Stimulated activated memory B cell treated with anti-CD40 and anti-IgM and Interleukin-4, amounts not matched to agents 10 μg/mL and 1 μg/mL and 100 μg/mL, for 72 hours (primary cell): Measurements from ENCODE around the gene SLC9C1.

Experiments
- ATAC-seq: fragments of 150-1000 bp; cut with Tn5 transposase; 2 replicates; pipeline ENCODE4 v1.10.0; 2021
- H3K27ac Mint-ChIP-seq: one replicate; pipeline ENCODE4 v1.8.0; 2022; ENCODE audit warnings: mild to moderate bottlenecking, mixed read lengths
- H3K27me3 Mint-ChIP-seq: one replicate; pipeline ENCODE4 v1.8.0; 2022; ENCODE audit warnings: mixed read lengths
- H3K36me3 Mint-ChIP-seq: one replicate; pipeline ENCODE4 v1.8.0; 2022; ENCODE audit warnings: mixed read lengths
- H3K4me1 Mint-ChIP-seq: one replicate; pipeline ENCODE4 v1.8.0; 2022; ENCODE audit warnings: mixed read lengths
- H3K4me3 Mint-ChIP-seq: one replicate; pipeline ENCODE4 v1.8.0; 2022; ENCODE audit warnings: mild to moderate bottlenecking, moderate library complexity, mixed read lengths
- H3K9me3 Mint-ChIP-seq: one replicate; pipeline ENCODE4 v1.8.0; 2022; ENCODE audit warnings: mixed read lengths

The SLC9C1 gene

GRCh38 chr3:112093180-112093522 is 200.9 kb downstream of the SLC9C1 start:
- Mint-ChIP-seq H3K9me3 (no peaks in the 10 kb centered on the region), H3K4me1 (peaks cover 22% of the 10 kb centered on the region), H3K4me3 (no peak overlapping the region), H3K36me3 (no peaks in the 10 kb centered on the region), H3K27ac (peak overlapping the region; percentile 26), H3K27me3 (peaks cover 14% of the 10 kb centered on the region)
- ATAC-seq, result no peak

GRCh38 chr3:112092496-112093179 is 201.4 kb downstream of the SLC9C1 start:
- no peaks in the 10 kb centered on the region for H3K9me3 Mint-ChIP-seq
- ATAC-seq, result peak; percentile 24
- H3K4me1 Mint-ChIP-seq, result peaks cover 22% of the 10 kb centered on the region
- H3K27ac Mint-ChIP-seq, result peak overlapping the region; percentile 26
- no peak overlapping the region for H3K4me3 Mint-ChIP-seq
- H3K36me3 Mint-ChIP-seq, result no peaks in the 10 kb centered on the region
- H3K27me3 Mint-ChIP-seq, result peaks cover 19% of the 10 kb centered on the region

GRCh38 chr3:112090887-112091586 is 203.0 kb downstream of the SLC9C1 start:
- no peaks in the 10 kb centered on the region for H3K9me3 Mint-ChIP-seq
- peaks cover 34% of the 10 kb centered on the region for H3K4me1 Mint-ChIP-seq
- no peak overlapping the region for H3K4me3 Mint-ChIP-seq
- H3K36me3 Mint-ChIP-seq, result no peaks in the 10 kb centered on the region
- H3K27me3 Mint-ChIP-seq, result peaks cover 34% of the 10 kb centered on the region
- H3K27ac Mint-ChIP-seq, result no peak overlapping the region
- ATAC-seq, result no peak
